K562 (cell line): ENCODE data around the gene FASTKD1. TPM values are rescaled to one million over a fixed set of nuclear protein-coding genes. Genes with fewer than 3 reads are reported as not detected.

Experiments
- ATAC-seq: fragments of 200-7000 bp; cut with Tn5 transposase; 3 replicates; pipeline ENCODE4 v1.9.1; 2020; ENCODE audit warnings: moderate library complexity
- BruUV-seq: library from RNA; stranded (reverse); fragments of 400-500 nt; replicated peaks from 2 replicates; lab custom pipeline; 2021; lab: Mats Ljungman, UMichigan
- CTCF ChIA-PET: fragments of 300-600 bp; formaldehyde crosslinking; extraction: SDS; loops from one replicate; lab custom pipeline; 2021; ENCODE audit warnings: low intra/inter-chr PET ratio; lab: Yijun Ruan, JAX
- POLR2A ChIA-PET: fragments of 300-600, 350-650 bp; sonication (Branson Sonifier 250); formaldehyde crosslinking; extraction: SDS; loops from one replicate; lab custom pipeline; 2021; ENCODE audit warnings: antibody characterized with exemption, inconsistent platforms; lab: Yijun Ruan, JAX
- DNase-seq, 4 experiments: peaks; one replicate each; pipeline versions ENCODE4 v3.0.0 to v3.0.0-alpha.2; 2011 to 2018; ENCODE audit warnings: low spot score in 3 of 4, mixed read lengths in 3 of 4; ENCODE audit errors: extremely low read depth in 1 of 4
- FAIRE-seq: peaks from 2 replicates; lab custom pipeline; 2011; peaks lifted over from hg19 to GRCh38; lab: Jason Lieb, UNC
- H2AFZ ChIP-seq: 2 replicates; pipeline ENCODE4 v1.6.0; 2011; ENCODE audit warnings: low read depth, low read length, control low read depth, inconsistent platforms
- H3K27ac ChIP-seq: fragments of 200-600 bp; 3 replicates; pipeline ENCODE4 v1.8.0; 2011; ENCODE audit warnings: low read depth, mild to moderate bottlenecking, control low read depth, inconsistent platforms, low read length, moderate library complexity, mixed read lengths; ENCODE audit errors: extremely low read depth
- H3K27me3 ChIP-seq, 2 experiments: fragments of 300-600 bp in 1 of 2; 2 replicates in 1 of 2; 3 replicates in 1 of 2; pipeline versions ENCODE4 v1.6.0 to v1.8.0; 2011; ENCODE audit warnings: inconsistent platforms in 2 of 2, low read length in 2 of 2, mild to moderate bottlenecking in 1 of 2, mixed read lengths in 1 of 2, moderate library complexity in 1 of 2; ENCODE audit not compliant: control insufficient read depth in 2 of 2, insufficient read depth in 2 of 2
- H3K36me3 ChIP-seq: fragments of 300-600 bp; 3 replicates; pipeline ENCODE4 v1.8.0; 2011; ENCODE audit warnings: mild to moderate bottlenecking, low read length, inconsistent platforms; ENCODE audit not compliant: control insufficient read depth, insufficient read depth
- H3K4me1 ChIP-seq, 2 experiments: fragments of 200-600 bp in 1 of 2; replicated peaks in 1 of 2; 2 replicates in 1 of 2; 3 replicates in 1 of 2; pipeline versions ENCODE4 v1.5.1 to v1.8.0; 2011; ENCODE audit warnings: inconsistent platforms in 2 of 2, low read length in 2 of 2, mild to moderate bottlenecking in 1 of 2, mixed read lengths in 1 of 2, moderate library complexity in 1 of 2; ENCODE audit not compliant: control insufficient read depth in 2 of 2, insufficient read depth in 2 of 2
- H3K4me2 ChIP-seq: 2 replicates; pipeline ENCODE4 v1.6.1; 2011; ENCODE audit warnings: low read length, control low read depth, inconsistent platforms, mixed read lengths; ENCODE audit not compliant: insufficient read depth
- H3K4me3 ChIP-seq: fragments of 200-600 bp; sonication (generic), shearing (Covaris generic); 2 replicates; pipeline ENCODE4 v1.5.1; 2016; ENCODE audit warnings: control low read depth, inconsistent platforms
- H3K79me2 ChIP-seq: fragments of 200-600 bp; 3 replicates; pipeline ENCODE4 v1.8.0; 2011; ENCODE audit warnings: low read length, inconsistent platforms; ENCODE audit not compliant: control insufficient read depth, insufficient read depth
- H3K9ac ChIP-seq, 2 experiments: 2 replicates each; pipeline versions ENCODE4 v1.6.0 to v1.6.1; 2011; ENCODE audit warnings: low read depth in 2 of 2, low read length in 2 of 2, control low read depth in 1 of 2, inconsistent platforms in 1 of 2, mild to moderate bottlenecking in 1 of 2, mixed read lengths in 1 of 2; ENCODE audit not compliant: insufficient read depth in 1 of 2
- H3K9me1 ChIP-seq: one replicate; pipeline ENCODE4 v1.6.0; 2011; ENCODE audit warnings: inconsistent platforms, mild to moderate bottlenecking, low read length, moderate library complexity; ENCODE audit not compliant: control insufficient read depth, insufficient read depth
- H3K9me3 ChIP-seq: replicated peaks from 2 replicates; pipeline ENCODE4 v1.5.1; 2011; ENCODE audit warnings: low read depth, low read length, inconsistent platforms; ENCODE audit not compliant: control insufficient read depth, insufficient read depth
- H4K20me1 ChIP-seq: replicated peaks from 2 replicates; pipeline ENCODE4 v1.6.1; 2011; ENCODE audit warnings: low read length, inconsistent platforms, mixed read lengths; ENCODE audit not compliant: control insufficient read depth, insufficient read depth
- BRF1 ChIP-seq: IDR thresholded peaks from 3 replicates; pipeline ENCODE4 v1.6.1; 2011; ENCODE audit warnings: borderline replicate concordance, mild to moderate bottlenecking; ENCODE audit not compliant: insufficient read length; ENCODE audit errors: extremely low read depth
- HOMEZ ChIP-seq: fragments of 250-450 bp; sonication (Bioruptor Pico); IDR thresholded peaks from 2 replicates; pipeline ENCODE4 v1.4.0; 2020; ENCODE audit warnings: mild to moderate bottlenecking, moderate library complexity
- NFIX ChIP-seq: fragments of 250-450 bp; sonication (Bioruptor Pico); IDR thresholded peaks from 2 replicates; pipeline ENCODE4 v1.4.0; 2020; ENCODE audit warnings: low read depth, mild to moderate bottlenecking, moderate library complexity
- PHB2 ChIP-seq: fragments of 450-650 bp; IDR thresholded peaks from 2 replicates; pipeline ENCODE4 v1.6.1; 2017; ENCODE audit warnings: low read depth
- RFX1 ChIP-seq: fragments of 450-650 bp; IDR thresholded peaks from 2 replicates; pipeline ENCODE4 v1.6.1; 2016; ENCODE audit warnings: mild to moderate bottlenecking, moderate library complexity
- SAFB ChIP-seq: fragments of 200-400 bp; formaldehyde crosslinking; IDR thresholded peaks from 2 replicates; pipeline ENCODE4 v1.6.1; 2017; ENCODE audit warnings: low read depth, low read length, borderline replicate concordance
- WGBS: fragments of 100-300 bp; shearing (Covaris generic); methylation state at CpG from one replicate; pipeline ENCODE4 v1.1.6; 2016; ENCODE audit warnings: low coverage, mixed read lengths; ENCODE audit not compliant: insufficient coverage; ENCODE audit errors: missing lambda C conversion rate; 5-methylcytosine and 5-hydroxymethylcytosine counted together
- in situ Hi-C: fragments of 300-500 bp; cut with MboI; formaldehyde crosslinking; loops from 4 replicates; pipeline ENCODE4 v1.15.0; 2018; ENCODE audit warnings: inconsistent platforms, mixed read lengths
- intact Hi-C: fragments of 100-400 bp; cut with micrococcal nuclease; formaldehyde crosslinking; loops from 2 replicates; pipeline ENCODE4 v1.14.2; 2022
- polyA plus RNA-seq, 8 experiments: library from polyadenylated mRNA; depleted of rRNA in 4 of 8; stranded (reverse) in 5 of 8; unstranded in 3 of 8; fragments of >200 nt; fragmentation: Nextera tagmentation in 2 of 8; fragmentation: Illumina TruSeq in 1 of 8; extraction: Ambion mirVana in 2 of 8; extraction: Trizol in 1 of 8; gene quantifications; 2 replicates each; pipeline versions ENCODE4 v1.2.1 to v1.2.3, GENCODE V29; 2011 to 2014; ENCODE audit warnings: inconsistent platforms in 1 of 8, missing spikeins in 1 of 8
- total RNA-seq, 7 experiments: library from RNA; depleted of rRNA in 6 of 7; stranded (reverse); fragments of >200 nt in 6 of 7; fragmentation: Illumina TruSeq in 2 of 7; extraction: Trizol in 2 of 7; gene quantifications; 2 replicates each; pipeline versions ENCODE4 v1.2.1 to v1.2.3, GENCODE V29; 2011 to 2021; ENCODE audit warnings: low replicate concordance in 1 of 7
- TF ChIP-seq, protein P1 (sequence below), 2 experiments: IDR thresholded peaks; 2 replicates each; pipeline ENCODE4 v1.6.1; 2011; ENCODE audit warnings: borderline replicate concordance in 1 of 2, control low read depth in 1 of 2, low read depth in 1 of 2, low read length in 1 of 2, mild to moderate bottlenecking in 1 of 2, mixed read lengths in 1 of 2, moderate library complexity in 1 of 2; ENCODE audit not compliant: insufficient read depth in 1 of 2, insufficient read length in 1 of 2, poor library complexity in 1 of 2, severe bottlenecking in 1 of 2; ENCODE audit errors: extremely low read depth in 1 of 2

Gene FASTKD1
- total and polyA plus RNA-seq, 9 of the 15 experiments (the other 6 are each of a cell fraction or from before 2014, with no cell fraction given): 63.5 to 134 (median 119) TPM

GRCh38 chr2:169526451-169526850 is 47.2 kb downstream of the FASTKD1 start (continued):
- TF ChIP-seq HOMEZ (CRISPR knock-in tag) (no peak), NFIX (CRISPR knock-in tag) (no peak), PHB2 (no peak), SAFB (no peak)
- TF ChIP-seq, all 486 proteins: peak for 0

DNA sequence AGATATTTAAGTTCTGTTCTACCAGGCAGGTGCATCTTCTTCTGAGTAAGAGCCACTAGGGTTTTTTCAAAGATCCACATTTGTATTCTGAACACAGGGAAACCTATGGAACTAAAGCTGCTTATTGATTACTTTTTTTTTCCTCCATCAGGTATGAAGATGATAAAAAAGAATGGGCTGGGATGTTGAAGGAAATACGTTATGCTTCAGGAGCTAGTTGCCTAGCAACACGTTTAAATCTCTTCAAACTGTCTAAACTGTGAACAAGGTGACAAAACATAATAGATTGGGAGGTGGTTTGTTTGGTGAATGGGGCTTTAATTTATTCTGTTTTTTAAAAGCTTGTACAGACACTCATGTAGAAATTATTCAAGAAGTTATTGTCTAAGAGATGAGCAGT is 48.2 kb downstream of the FASTKD1 start:
- no peak for ATAC-seq
- Histone ChIP-seq H4K20me1 (no peaks in the 10 kb centered on the region), H2AFZ (no peak overlapping the region), H3K27ac (no peak overlapping the region)
- CTCF ChIA-PET: no interaction called here
- TF ChIP-seq BRF1 (no peak), RFX1 (peak; percentile 80)
- TF ChIP-seq, protein P1, sequence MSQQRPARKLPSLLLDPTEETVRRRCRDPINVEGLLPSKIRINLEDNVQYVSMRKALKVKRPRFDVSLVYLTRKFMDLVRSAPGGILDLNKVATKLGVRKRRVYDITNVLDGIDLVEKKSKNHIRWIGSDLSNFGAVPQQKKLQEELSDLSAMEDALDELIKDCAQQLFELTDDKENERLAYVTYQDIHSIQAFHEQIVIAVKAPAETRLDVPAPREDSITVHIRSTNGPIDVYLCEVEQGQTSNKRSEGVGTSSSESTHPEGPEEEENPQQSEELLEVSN (IDR thresholded peaks at IDR 0.05; ENCODE audit: borderline replicate concordance in 1 of 2, extremely low read depth in 1 of 2, insufficient read depth in 1 of 2, insufficient read length in 1 of 2, low read depth in 1 of 2, low read length in 1 of 2, poor library complexity in 1 of 2, severe bottlenecking in 1 of 2): no peak
- TF ChIP-seq, all 486 proteins: peak for 1
- Histone ChIP-seq H3K4me3 (no peak overlapping the region), H3K4me1 (peaks cover 0 to 4% of the 10 kb centered on the region in 2 experiments; a peak in 1 of 5 replicates), H3K9me3 (no peaks in the 10 kb centered on the region), H3K9me1 (no peaks in the 10 kb centered on the region), H3K4me2 (no peak overlapping the region), H3K9ac (no peak overlapping the region), H3K27me3 (no peaks in the 10 kb centered on the region), H3K79me2 (no peaks in the 10 kb centered on the region), H3K36me3 (peaks cover 33% of the 10 kb centered on the region)
- DNase-seq (no peak), FAIRE-seq (no peak)
- intact Hi-C loops (loop anchor here (5.0 to 10.0 kb wide), 2 partner anchors 267 to 411 kb away; no protein-coding TSS in a partner anchor), in situ Hi-C loops (no loop called here)
- WGBS: 19% methylated on average over 2 of the region's 2 CpGs
- POLR2A ChIA-PET: interaction anchor here (1.1 kb wide), 1 partner anchor 16 kb away, joined by 3 read pairs; the partner anchor contains the start of gene KLHL41
- BruUV-seq: no TSS peak
